HL-60 (cell line): ENCODE data around the gene PIP5K1A.

Experiments used
- DNase-seq, 2 experiments: peaks; one replicate each; pipeline ENCODE4 v3.0.0-alpha.2; 2010 to 2020; ENCODE audit warnings: low read depth in 1 of 2, low spot score in 1 of 2
- H3K27ac ChIP-seq: fragments of 250-450 bp; sonication (Bioruptor Pico); replicated peaks from 2 replicates; pipeline ENCODE4 v1.5.1; 2020; ENCODE audit warnings: mild to moderate bottlenecking, moderate library complexity
- H3K27me3 ChIP-seq: fragments of 250-450 bp; sonication (Bioruptor Pico); 2 replicates; pipeline ENCODE4 v1.5.1; 2021; ENCODE audit warnings: mild to moderate bottlenecking, moderate library complexity; ENCODE audit not compliant: insufficient read depth, poor library complexity, severe bottlenecking
- H3K4me3 ChIP-seq: replicated peaks from 2 replicates; pipeline ENCODE4 v1.5.1; 2011; ENCODE audit warnings: mild to moderate bottlenecking, control low read depth, low read length; ENCODE audit not compliant: insufficient read depth
- GABPA ChIP-seq: IDR thresholded peaks from 2 replicates; pipeline ENCODE4 v1.6.1; 2012; ENCODE audit warnings: low read depth
- POLR2AphosphoS5 ChIP-seq: IDR thresholded peaks from 2 replicates; pipeline ENCODE4 v1.6.1; 2012; ENCODE audit warnings: low read depth
- SPI1 ChIP-seq: IDR thresholded peaks from 2 replicates; pipeline ENCODE4 v1.6.1; 2012; ENCODE audit warnings: low read depth, mild to moderate bottlenecking, borderline replicate concordance
- TF ChIP-seq, protein P1 (sequence below): IDR thresholded peaks from 2 replicates; pipeline ENCODE4 v1.6.1; 2012; ENCODE audit warnings: low read depth; ENCODE audit not compliant: insufficient replicate concordance
- TF ChIP-seq, protein P2 (sequence below): IDR thresholded peaks from one replicate; pipeline ENCODE4 v1.5.1; 2011; ENCODE audit warnings: low read length, control low read depth, inconsistent platforms; ENCODE audit not compliant: insufficient read depth

The PIP5K1A gene

DNA sequence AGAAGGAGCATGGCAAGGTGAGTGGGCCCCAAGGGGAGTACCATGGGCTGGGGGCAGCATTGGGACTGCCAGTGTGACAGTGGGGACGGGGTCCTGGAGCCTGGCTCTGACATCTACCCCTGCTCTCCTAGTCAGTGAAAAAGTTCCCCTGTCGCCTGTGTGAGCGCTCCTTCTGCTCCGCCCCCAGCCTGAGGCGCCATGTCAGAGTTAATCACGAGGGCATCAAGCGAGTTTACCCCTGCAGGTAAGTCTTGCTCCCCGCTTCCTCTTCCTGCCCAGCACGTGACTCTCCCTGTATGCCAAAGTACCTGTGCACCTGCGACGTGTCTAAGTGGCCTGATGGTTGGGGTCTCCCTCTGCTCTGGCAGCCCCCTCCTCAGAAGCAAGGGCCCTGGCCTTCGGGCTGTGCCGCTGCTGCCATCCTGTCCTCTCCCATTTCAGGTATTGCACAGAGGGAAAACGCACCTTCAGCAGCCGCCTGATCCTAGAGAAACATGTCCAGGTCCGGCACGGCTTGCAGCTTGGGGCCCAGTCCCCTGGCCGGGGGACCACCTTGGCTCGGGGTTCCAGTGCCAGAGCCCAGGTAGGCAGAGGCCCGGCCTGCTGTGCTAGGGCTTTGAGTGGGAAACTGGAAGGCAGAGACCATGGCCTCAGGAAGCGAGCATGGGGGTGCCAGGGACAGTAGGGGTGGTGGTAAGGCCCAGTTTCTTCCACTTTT is 91.8 kb downstream of the PIP5K1A start:
- H3K27me3 ChIP-seq: no peaks in the 10 kb centered on the region
- DNase-seq: no peak
- TF ChIP-seq, protein P1, sequence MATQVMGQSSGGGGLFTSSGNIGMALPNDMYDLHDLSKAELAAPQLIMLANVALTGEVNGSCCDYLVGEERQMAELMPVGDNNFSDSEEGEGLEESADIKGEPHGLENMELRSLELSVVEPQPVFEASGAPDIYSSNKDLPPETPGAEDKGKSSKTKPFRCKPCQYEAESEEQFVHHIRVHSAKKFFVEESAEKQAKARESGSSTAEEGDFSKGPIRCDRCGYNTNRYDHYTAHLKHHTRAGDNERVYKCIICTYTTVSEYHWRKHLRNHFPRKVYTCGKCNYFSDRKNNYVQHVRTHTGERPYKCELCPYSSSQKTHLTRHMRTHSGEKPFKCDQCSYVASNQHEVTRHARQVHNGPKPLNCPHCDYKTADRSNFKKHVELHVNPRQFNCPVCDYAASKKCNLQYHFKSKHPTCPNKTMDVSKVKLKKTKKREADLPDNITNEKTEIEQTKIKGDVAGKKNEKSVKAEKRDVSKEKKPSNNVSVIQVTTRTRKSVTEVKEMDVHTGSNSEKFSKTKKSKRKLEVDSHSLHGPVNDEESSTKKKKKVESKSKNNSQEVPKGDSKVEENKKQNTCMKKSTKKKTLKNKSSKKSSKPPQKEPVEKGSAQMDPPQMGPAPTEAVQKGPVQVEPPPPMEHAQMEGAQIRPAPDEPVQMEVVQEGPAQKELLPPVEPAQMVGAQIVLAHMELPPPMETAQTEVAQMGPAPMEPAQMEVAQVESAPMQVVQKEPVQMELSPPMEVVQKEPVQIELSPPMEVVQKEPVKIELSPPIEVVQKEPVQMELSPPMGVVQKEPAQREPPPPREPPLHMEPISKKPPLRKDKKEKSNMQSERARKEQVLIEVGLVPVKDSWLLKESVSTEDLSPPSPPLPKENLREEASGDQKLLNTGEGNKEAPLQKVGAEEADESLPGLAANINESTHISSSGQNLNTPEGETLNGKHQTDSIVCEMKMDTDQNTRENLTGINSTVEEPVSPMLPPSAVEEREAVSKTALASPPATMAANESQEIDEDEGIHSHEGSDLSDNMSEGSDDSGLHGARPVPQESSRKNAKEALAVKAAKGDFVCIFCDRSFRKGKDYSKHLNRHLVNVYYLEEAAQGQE: no peak
- peak; percentile 32; the same call in 1 of the 2 replicates for TF ChIP-seq POLR2AphosphoS5
- peak overlapping the region; percentile 49 for H3K27ac ChIP-seq
- H3K4me3 ChIP-seq: no peak overlapping the region

DNA sequence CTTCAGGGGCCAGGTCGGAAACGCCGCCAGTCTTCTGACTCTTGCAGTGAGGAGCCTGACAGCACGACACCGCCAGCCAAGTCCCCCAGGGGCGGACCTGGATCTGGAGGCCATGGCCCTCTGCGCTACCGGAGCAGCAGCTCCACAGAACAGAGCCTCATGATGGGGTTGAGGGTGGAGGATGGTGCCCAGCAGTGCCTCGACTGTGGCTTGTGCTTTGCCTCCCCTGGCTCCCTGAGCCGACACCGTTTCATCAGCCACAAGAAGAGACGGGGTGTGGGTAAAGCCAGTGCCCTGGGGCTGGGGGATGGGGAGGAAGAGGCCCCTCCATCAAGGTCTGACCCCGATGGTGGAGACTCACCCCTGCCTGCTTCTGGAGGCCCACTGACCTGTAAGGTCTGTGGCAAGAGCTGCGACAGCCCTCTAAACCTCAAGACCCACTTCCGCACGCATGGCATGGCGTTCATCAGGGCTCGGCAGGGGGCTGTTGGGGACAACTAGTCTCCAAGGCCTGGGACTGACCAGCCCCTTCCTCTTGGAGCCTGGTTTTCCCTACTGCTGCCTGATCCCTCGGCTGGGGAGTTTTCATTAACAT is 92.5 kb downstream of the PIP5K1A start:
- H3K4me3 ChIP-seq: no peak overlapping the region
- DNase-seq: peak in 1 of 2 experiments; percentile 44
- TF ChIP-seq GABPA (no peak), SPI1 (no peak), POLR2AphosphoS5 (no peak; the same call in 1 of the 2 replicates)
- TF ChIP-seq, protein P2, sequence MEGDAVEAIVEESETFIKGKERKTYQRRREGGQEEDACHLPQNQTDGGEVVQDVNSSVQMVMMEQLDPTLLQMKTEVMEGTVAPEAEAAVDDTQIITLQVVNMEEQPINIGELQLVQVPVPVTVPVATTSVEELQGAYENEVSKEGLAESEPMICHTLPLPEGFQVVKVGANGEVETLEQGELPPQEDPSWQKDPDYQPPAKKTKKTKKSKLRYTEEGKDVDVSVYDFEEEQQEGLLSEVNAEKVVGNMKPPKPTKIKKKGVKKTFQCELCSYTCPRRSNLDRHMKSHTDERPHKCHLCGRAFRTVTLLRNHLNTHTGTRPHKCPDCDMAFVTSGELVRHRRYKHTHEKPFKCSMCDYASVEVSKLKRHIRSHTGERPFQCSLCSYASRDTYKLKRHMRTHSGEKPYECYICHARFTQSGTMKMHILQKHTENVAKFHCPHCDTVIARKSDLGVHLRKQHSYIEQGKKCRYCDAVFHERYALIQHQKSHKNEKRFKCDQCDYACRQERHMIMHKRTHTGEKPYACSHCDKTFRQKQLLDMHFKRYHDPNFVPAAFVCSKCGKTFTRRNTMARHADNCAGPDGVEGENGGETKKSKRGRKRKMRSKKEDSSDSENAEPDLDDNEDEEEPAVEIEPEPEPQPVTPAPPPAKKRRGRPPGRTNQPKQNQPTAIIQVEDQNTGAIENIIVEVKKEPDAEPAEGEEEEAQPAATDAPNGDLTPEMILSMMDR: no peak
- TF ChIP-seq, protein P1: no peak
- peak overlapping the region; percentile 49 for H3K27ac ChIP-seq
- no peaks in the 10 kb centered on the region for H3K27me3 ChIP-seq

DNA sequence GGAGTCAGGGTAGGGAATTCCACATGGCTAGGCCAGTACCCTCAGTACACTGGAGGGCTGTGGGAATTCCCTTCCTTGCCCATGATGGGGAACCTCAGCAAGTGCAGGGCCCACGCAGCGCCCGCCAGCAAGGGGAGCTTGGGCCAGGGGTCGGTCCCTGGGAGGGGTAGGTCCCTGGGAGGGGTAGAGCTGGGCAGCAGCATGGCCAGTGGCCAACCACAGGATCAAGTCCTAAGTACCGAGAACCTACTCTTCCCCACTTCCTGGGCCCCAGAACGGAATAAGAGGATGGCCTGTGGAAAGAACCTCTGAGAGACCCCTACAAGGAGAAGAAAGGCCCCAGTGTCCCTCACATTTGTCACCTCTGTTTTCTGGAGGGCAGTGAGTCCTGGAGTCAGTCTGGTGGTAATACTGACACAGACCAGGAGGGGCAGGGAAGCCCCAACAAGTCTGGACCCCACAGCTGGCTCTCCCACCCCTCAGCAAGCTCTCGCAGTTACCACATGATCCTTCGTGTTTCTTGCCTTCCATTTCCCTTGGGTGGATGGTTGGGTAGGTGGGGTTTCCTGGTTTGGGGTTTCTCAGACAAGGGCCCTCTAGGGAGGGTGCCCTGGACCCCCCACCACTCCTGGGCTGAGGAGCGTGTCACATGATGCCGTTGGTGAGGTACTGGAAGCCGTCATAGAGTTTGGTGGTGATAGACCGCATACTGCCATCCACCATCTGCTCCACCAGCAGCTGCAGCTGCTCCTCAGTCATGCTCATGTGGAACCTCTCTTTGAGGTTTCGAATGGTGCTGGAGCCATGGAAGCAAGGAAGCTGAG is 94.1 kb downstream of the PIP5K1A start:
- DNase-seq: no peak
- TF ChIP-seq, protein P2: no peak
- TF ChIP-seq, protein P1: no peak
- TF ChIP-seq GABPA (no peak), SPI1 (no peak), POLR2AphosphoS5 (no peak; the same call in none of the 2 replicates)
- Histone ChIP-seq H3K4me3 (no peak overlapping the region), H3K27me3 (no peaks in the 10 kb centered on the region), H3K27ac (no peak overlapping the region)
